Measurements from ENCODE around the gene SRGAP1.

Gene SRGAP1

GRCh38 chr12:63941879-63942278, 97.4 kb downstream of the SRGAP1 start:
- no peak for DNase-seq

- no peak for DNase-seq
Measured at GRCh38 chr12:63942464-63943241, 98.2 kb downstream of the SRGAP1 start.

GRCh38 chr12:63944034-63944579, 99.6 kb downstream of the SRGAP1 start:
- DNase-seq: no peak

- DNase-seq: no peak
Measured at GRCh38 chr12:63944586-63945228, 100.2 kb downstream of the SRGAP1 start.

- DNase-seq: no peak
Measured at GRCh38 chr12:63945777-63946176, 101.3 kb downstream of the SRGAP1 start.

- DNase-seq: no peak
Measured at GRCh38 chr12:63948211-63948610, 103.7 kb downstream of the SRGAP1 start.

- no peak for DNase-seq
Measured at GRCh38 chr12:63949902-63950301, 105.4 kb downstream of the SRGAP1 start.

GRCh38 chr12:63952995-63953394, 108.5 kb downstream of the SRGAP1 start:
- DNase-seq: no peak

GRCh38 chr12:63955831-63956666, 111.5 kb downstream of the SRGAP1 start:
- no peak for DNase-seq

GRCh38 chr12:63957496-63957895, 113.0 kb downstream of the SRGAP1 start:
- no peak for DNase-seq

GRCh38 chr12:63958876-63959580, 114.5 kb downstream of the SRGAP1 start:
- DNase-seq: no peak

GRCh38 chr12:63961048-63961447, 116.5 kb downstream of the SRGAP1 start:
- DNase-seq: no peak

GRCh38 chr12:63961543-63961942, 117.0 kb downstream of the SRGAP1 start:
- no peak for DNase-seq

GRCh38 chr12:63963868-63964267, 119.4 kb downstream of the SRGAP1 start:
- no peak for DNase-seq

GRCh38 chr12:63964301-63964700, 119.8 kb downstream of the SRGAP1 start:
- DNase-seq: no peak

GRCh38 chr12:63965936-63966605, 121.6 kb downstream of the SRGAP1 start:
- DNase-seq: no peak

GRCh38 chr12:63966606-63966975, 122.1 kb downstream of the SRGAP1 start:
- no peak for DNase-seq

GRCh38 chr12:63967358-63968145, 123.1 kb downstream of the SRGAP1 start:
- DNase-seq: no peak

- DNase-seq: no peak
Measured at GRCh38 chr12:63968673-63969072, 124.2 kb downstream of the SRGAP1 start.

- DNase-seq: no peak
Measured at GRCh38 chr12:63976902-63977395, 132.4 kb downstream of the SRGAP1 start.

GRCh38 chr12:63977441-63977840, 132.9 kb downstream of the SRGAP1 start:
- no peak for DNase-seq
